Fibroblast of lung (primary cell): ENCODE data around the gene ZNF385B. TPM values are rescaled to one million over a fixed set of nuclear protein-coding genes. Genes with fewer than 3 reads are reported as not detected.

Experiments
- DNase-seq, 2 donors: peaks; one replicate each; pipeline versions ENCODE4 v3.0.0 to v3.0.0-alpha.2; 2010; ENCODE audit warnings: low read depth in 2 of 2
- H2AFZ ChIP-seq: 2 replicates; pipeline ENCODE4 v1.5.1; 2012; ENCODE audit warnings: low read length, control low read depth, inconsistent platforms
- H3K27ac ChIP-seq: 2 replicates; pipeline ENCODE4 v1.5.1; 2011; ENCODE audit warnings: low read length, control low read depth; ENCODE audit not compliant: insufficient read depth
- H3K27me3 ChIP-seq: 2 replicates; pipeline ENCODE4 v1.5.1; 2011; ENCODE audit warnings: mild to moderate bottlenecking, low read length; ENCODE audit not compliant: control insufficient read depth, insufficient read depth
- H3K36me3 ChIP-seq: 2 replicates; pipeline ENCODE4 v1.5.1; 2011; ENCODE audit warnings: low read length; ENCODE audit not compliant: control insufficient read depth, insufficient read depth
- H3K4me1 ChIP-seq: 2 replicates; pipeline ENCODE4 v1.5.1; 2011; ENCODE audit warnings: low read length; ENCODE audit not compliant: control insufficient read depth, insufficient read depth; ENCODE audit errors: extremely low read depth
- H3K4me2 ChIP-seq: 2 replicates; pipeline ENCODE4 v1.5.1; 2011; ENCODE audit warnings: low read length, control low read depth; ENCODE audit not compliant: insufficient read depth; ENCODE audit errors: extremely low read depth
- H3K4me3 ChIP-seq, 4 experiments: fragments of 200-600 bp in 1 of 4; sonication (generic) in 1 of 4; replicated peaks in 1 of 4; 2 replicates each; pipeline ENCODE4 v1.5.1; 2011 to 2016; ENCODE audit warnings: low read length in 4 of 4, low read depth in 3 of 4, mild to moderate bottlenecking in 3 of 4, control low read depth in 2 of 4, inconsistent platforms in 1 of 4, mixed read lengths in 1 of 4; ENCODE audit not compliant: insufficient read depth in 1 of 4; ENCODE audit errors: control extremely low read depth in 1 of 4
- H3K79me2 ChIP-seq: 2 replicates; pipeline ENCODE4 v1.5.1; 2012; ENCODE audit warnings: mild to moderate bottlenecking, low read length, inconsistent platforms; ENCODE audit not compliant: control insufficient read depth, insufficient read depth
- H3K9ac ChIP-seq: 2 replicates; pipeline ENCODE4 v1.5.1; 2011; ENCODE audit warnings: mild to moderate bottlenecking, low read length, control low read depth; ENCODE audit not compliant: insufficient read depth
- H3K9me3 ChIP-seq: 2 replicates; pipeline ENCODE4 v1.5.1; 2012; ENCODE audit warnings: low read depth, low read length; ENCODE audit not compliant: control insufficient read depth, insufficient read depth
- H4K20me1 ChIP-seq: 2 replicates; pipeline ENCODE4 v1.5.1; 2011; ENCODE audit warnings: low read length; ENCODE audit not compliant: control insufficient read depth, insufficient read depth; ENCODE audit errors: extremely low read depth
- CTCF ChIP-seq, 2 donors: IDR thresholded peaks in 1 of 2; conservative IDR thresholded peaks in 1 of 2; 1 replicate in 1 of 2; 2 replicates in 1 of 2; pipeline ENCODE4 v1.5.1; 2011 to 2012; ENCODE audit warnings: low read length in 2 of 2, control low read depth in 1 of 2, inconsistent platforms in 1 of 2, low read depth in 1 of 2, mild to moderate bottlenecking in 1 of 2
- EZH2 ChIP-seq: IDR thresholded peaks from 2 replicates; pipeline ENCODE4 v1.5.1; 2012; ENCODE audit warnings: low read length, control low read depth, mild to moderate bottlenecking; ENCODE audit errors: missing control alignments
- polyA plus RNA-seq, 2 donors: library from polyadenylated mRNA; depleted of rRNA in 1 of 2; stranded (reverse) in 1 of 2; unstranded in 1 of 2; fragments of >200 nt; gene quantifications; 2 replicates each; pipeline ENCODE4 v1.2.1, GENCODE V29; 2011 to 2012; ENCODE audit warnings: missing spikeins in 1 of 2
- total RNA-seq: library from RNA; depleted of rRNA; stranded (reverse); fragments of >200 nt; gene quantifications from 2 replicates; pipeline ENCODE4 v1.2.1, GENCODE V29; 2014

Gene ZNF385B
- total and polyA plus RNA-seq, 2 donors (not counting 1 experiment from before 2014, with no cell fraction given), result 0.06 TPM; not detected in 1

GRCh38 chr2:179770029-179770428 is 91.4 kb downstream of the ZNF385B start:
- H3K36me3 ChIP-seq, result no peaks in the 10 kb centered on the region
- no peak overlapping the region for H3K27ac ChIP-seq
- H3K4me1 ChIP-seq, result no peaks in the 10 kb centered on the region
- no peaks in the 10 kb centered on the region for H3K9me3 ChIP-seq
- no peak overlapping the region for H3K4me2 ChIP-seq
- no peak for DNase-seq
- H4K20me1 ChIP-seq, result no peaks in the 10 kb centered on the region
- TF ChIP-seq CTCF (conservative IDR thresholded peaks at IDR 0.05 in 1 of 2, IDR thresholded peaks at IDR 0.05 in 1 of 2; ENCODE audit: low read depth in 1 of 2, low read length in 2 of 2) (no peak), EZH2 (no peak)
- H3K27me3 ChIP-seq, result no peaks in the 10 kb centered on the region
- no peak overlapping the region for H3K9ac ChIP-seq
- no peaks in the 10 kb centered on the region for H3K79me2 ChIP-seq
- no peak overlapping the region for H2AFZ ChIP-seq
- H3K4me3 ChIP-seq, result no peak overlapping the region

DNA sequence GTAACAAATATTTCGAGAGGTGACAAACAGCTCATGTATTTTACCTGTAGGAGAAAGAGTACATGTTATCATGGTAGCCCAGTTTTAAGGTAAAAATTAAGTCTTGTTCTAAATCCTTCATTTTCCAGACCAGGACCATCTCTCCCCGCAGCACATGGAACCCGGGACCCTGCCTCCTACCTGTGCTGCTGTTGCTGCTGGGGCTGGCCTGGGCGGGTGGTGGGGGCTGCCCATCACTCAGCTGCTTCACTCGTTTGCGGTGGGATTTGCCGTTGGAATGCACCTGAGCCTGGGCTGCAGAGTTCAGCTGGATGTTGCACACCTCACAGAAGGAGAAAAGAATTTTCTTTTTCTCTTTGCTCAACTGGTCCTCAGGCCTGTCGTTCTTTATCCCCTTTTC is 92.1 kb downstream of the ZNF385B start:
- TF ChIP-seq EZH2 (no peak), CTCF (conservative IDR thresholded peaks at IDR 0.05 in 1 of 2, IDR thresholded peaks at IDR 0.05 in 1 of 2; ENCODE audit: low read depth in 1 of 2, low read length in 2 of 2) (no peak)
- no peak overlapping the region for H3K27ac ChIP-seq
- no peak overlapping the region for H3K4me2 ChIP-seq
- no peaks in the 10 kb centered on the region for H3K9me3 ChIP-seq
- no peaks in the 10 kb centered on the region for H3K79me2 ChIP-seq
- no peaks in the 10 kb centered on the region for H4K20me1 ChIP-seq
- no peaks in the 10 kb centered on the region for H3K4me1 ChIP-seq
- H3K9ac ChIP-seq, result no peak overlapping the region
- no peaks in the 10 kb centered on the region for H3K36me3 ChIP-seq
- DNase-seq, result no peak
- H3K4me3 ChIP-seq, result no peak overlapping the region
- H2AFZ ChIP-seq, result no peak overlapping the region
- H3K27me3 ChIP-seq, result no peaks in the 10 kb centered on the region

- Histone ChIP-seq H2AFZ (no peak overlapping the region), H3K27ac (no peak overlapping the region)
Measured at GRCh38 chr2:179768765-179769164, 92.6 kb downstream of the ZNF385B start.

More at GRCh38 chr2:179768765-179769164, 92.6 kb downstream of the ZNF385B start:
- H3K4me2 ChIP-seq, result no peak overlapping the region
- no peaks in the 10 kb centered on the region for H3K27me3 ChIP-seq
- H4K20me1 ChIP-seq, result no peaks in the 10 kb centered on the region
- H3K79me2 ChIP-seq, result no peaks in the 10 kb centered on the region
- H3K4me1 ChIP-seq, result no peaks in the 10 kb centered on the region
- TF ChIP-seq EZH2, result no peak
- no peak for TF ChIP-seq CTCF (conservative IDR thresholded peaks at IDR 0.05 in 1 of 2, IDR thresholded peaks at IDR 0.05 in 1 of 2; ENCODE audit: low read depth in 1 of 2, low read length in 2 of 2)
- DNase-seq, result peak; percentile 46 to 93
- H3K36me3 ChIP-seq, result no peaks in the 10 kb centered on the region
- H3K9ac ChIP-seq, result no peak overlapping the region
- no peaks in the 10 kb centered on the region for H3K9me3 ChIP-seq
- H3K4me3 ChIP-seq, result no peak overlapping the region
